HG03342 (cell line): Measurements from ENCODE around the gene AK4.
A peak's percentile ranks its signal among the peaks of the same experiment; 100 is the strongest.

Source experiments
- ATAC-seq: cut with Tn5 transposase; IDR thresholded peaks from one replicate; pipeline ENCODE4 v1.9.1; 2021; ENCODE audit warnings: mild to moderate bottlenecking, moderate library complexity; ENCODE audit not compliant: unreplicated experiment

The AK4 gene

GRCh38 chr1:65175171-65176055, 27.4 kb downstream of the AK4 start:
- no peak for ATAC-seq

- no peak for ATAC-seq
Observed at GRCh38 chr1:65176056-65176450, 28.1 kb downstream of the AK4 start.

DNA sequence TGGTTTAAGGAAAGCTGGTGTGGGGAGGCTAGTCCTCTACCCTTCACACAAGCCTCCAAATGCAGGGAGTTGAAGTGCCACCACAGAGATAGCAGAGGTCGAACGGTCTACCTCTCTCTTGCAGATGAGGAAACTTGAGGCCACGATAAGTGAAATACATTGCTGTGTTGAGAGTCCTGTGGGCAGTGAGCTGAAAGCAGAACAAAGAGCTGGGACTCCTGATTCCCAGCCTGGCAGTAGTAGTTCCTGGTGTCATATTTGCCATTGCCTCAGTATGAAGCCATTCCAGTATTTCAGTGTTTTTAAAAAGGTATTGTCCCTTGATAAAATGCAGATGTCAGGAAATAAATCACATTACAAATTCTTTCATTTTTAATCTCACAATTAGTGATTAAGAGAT, 28.6 kb downstream of the AK4 start:
- ATAC-seq, result no peak

- no peak for ATAC-seq
Observed at GRCh38 chr1:65177457-65177856, 29.5 kb downstream of the AK4 start.

- no peak for ATAC-seq
Observed at GRCh38 chr1:65178235-65178634, 30.2 kb downstream of the AK4 start.

DNA sequence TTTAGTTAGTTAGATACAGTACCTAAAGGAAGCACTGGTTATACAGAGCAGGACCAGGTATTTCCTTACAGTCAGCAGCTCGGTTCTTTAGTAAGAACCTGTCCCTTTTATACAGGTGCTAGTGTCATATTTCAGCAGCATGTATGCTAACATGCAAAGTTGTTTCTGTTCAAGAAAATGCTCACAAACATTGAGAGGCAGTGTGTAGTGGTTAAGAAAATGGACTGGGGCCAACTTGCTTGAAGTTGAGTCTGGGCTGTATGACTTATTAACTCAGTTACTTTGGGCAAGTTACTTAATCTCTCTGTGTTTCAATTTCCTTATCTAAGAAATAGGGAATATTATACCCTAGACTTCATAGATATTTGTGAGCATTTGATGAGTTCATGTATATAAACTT, 31.1 kb downstream of the AK4 start:
- ATAC-seq, result no peak

DNA sequence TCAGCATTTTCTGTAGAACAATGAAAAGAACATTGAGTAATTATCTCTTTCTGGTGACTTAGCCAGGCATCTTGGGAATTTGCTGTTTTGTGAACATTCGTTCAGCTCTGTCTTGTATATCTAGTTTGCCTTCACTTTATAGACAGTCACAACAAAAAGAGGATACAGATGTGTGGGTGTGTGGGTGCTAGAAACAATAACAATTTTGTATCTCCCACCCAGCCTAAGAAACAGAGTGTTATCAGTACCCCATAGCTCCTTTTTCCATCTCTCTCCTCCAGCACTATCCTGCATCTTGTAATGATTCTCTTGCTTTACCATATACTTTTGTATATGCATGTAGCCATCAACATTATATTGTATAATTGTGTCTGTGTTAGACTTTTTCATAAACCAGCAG, 33.0 kb downstream of the AK4 start:
- no peak for ATAC-seq

DNA sequence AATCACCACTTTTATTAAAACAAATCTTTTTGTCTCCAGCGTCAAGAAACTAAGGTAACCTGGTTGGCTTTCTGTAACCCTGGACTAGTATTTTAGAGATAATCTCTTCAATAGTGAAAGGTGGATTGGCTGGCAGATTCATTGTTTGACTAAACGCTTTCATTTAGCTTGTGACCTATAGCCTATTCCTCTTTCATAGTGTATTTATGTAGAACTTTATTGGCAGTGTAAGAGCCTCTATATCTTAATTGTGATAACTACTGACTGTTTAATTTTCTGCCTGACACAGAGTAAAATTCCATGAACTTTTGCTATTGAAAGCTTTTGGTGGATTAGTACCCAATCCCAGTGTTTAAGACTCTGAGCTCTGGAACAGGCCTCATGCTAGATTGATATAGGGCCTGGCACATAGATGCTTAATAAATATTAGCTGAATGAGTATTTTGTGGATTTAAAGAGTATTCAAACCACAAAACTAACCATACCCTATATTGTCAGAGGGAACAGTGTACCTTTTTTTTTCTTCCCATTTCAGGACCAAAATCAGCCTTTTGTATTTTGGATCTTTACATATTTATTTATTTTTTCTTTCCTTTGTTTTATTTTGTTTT, 34.8 kb downstream of the AK4 start:
- ATAC-seq, result no peak

DNA sequence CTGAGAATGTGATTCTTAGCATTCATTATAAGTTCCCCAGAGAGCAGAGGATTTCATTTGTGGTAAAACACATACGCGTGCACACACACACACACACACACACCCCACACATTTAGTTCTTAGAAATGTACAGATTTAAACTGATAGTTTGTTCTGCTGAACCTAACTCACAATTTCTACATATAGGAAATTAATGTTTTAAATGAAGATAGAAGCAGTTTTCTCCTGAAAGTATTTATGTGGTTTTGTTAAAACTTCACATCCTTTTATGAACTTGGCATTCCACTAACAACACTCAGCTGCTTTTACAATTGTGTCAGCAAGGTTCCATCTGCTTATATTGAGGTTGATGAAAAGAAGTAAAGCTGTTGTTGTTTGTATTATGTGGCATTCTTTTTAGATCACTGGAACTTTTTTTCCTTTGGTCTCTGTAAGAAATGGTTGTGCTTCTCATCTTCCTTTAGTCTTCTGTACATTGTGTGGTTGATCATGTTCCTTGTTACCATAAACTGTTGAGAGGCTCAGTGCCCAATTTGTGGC, 41.6 kb downstream of the AK4 start:
- no peak for ATAC-seq

DNA sequence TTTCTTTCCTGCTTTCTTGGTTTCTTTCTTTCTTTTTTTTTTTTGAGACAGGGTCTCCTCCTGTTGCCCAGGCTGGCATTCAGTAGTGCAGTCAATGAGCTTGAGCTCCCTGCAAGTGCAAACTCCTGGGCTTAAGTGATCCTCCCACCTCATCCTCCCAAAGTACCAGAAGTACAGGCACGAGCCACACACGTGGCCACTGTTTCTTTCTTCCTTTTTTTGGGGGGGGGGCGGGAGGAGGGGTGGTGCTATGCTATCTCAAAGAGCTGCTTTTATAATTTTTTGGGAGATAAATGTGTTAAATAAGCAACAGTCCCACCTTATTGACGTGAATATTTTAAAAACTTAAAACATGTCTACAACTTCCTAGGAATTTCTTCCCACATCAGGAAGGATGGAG, 42.2 kb downstream of the AK4 start:
- ATAC-seq, result no peak

DNA sequence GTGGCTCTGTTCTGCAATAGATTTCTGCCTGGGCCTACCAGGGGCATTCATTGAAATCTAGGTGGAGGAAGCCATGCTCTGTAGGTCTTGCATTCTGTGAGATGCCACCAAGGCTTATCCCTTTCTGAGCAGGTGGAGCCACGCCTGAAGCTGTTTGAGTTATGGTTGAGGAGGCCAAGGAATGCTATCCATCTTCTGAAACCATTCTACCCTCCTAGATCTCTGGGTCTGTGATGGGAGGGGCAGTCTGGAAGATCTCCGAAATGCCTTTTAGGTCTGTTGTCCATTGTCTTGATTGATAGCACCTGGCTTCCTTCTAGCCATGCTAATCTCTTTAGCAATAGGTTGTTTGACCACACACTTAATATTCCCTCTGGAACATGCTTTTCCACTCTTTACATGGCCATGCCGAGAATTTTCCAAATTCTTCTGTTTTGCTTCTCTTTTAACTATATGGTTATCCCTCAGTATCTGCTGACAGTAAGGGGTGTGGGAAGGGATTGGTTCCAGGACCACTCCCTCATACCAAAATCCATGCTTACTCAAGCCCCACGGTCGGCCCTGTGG, 45.2 kb downstream of the AK4 start:
- no peak for ATAC-seq

DNA sequence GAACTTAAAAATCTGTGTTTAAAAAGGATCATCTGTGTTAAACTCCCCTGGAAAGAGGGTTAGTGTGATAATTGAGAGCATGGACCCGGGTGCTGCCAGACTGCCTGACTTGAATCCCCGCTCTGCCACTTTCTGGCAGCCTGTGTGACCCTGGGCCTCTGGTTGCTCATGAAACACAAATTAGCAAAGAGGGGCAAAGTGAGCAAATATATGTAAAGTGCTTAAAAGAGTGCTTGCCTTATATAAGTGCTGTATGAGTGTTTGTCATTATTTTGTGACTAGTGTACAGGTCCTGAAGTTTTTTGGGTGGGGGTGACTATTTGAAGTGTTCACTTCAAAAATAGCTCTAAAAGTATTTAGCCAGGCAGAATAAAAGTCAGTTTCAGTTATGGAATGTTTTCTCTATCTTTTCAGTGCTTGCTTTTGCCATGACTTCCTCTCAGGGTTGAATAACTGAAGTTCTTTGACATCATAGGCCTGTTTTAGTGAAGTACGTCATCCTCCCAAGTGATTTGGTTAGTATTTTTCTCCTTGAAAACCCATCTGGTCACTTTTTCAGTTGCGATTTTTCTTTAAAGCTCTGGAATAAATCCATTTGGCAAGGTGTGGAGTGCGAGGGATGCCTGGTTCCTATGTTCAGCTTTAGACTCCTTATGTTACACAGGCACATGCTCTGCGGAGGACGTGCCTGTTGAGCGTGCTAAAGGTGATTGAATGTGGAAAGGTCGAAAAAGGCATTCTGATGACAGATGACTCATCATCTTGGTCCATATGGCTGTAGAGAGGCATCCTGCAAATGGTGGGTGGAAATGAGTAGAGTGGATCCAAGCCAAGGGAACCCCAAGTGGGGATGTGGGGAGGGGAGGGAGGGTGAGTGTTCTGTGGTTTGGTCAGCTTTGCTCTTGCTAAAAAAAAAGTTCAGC, 47.8 kb downstream of the AK4 start:
- ATAC-seq, result no peak

- no peak for ATAC-seq
Observed at GRCh38 chr1:65196926-65197325, 48.9 kb downstream of the AK4 start.

- ATAC-seq, result no peak
Observed at GRCh38 chr1:65197636-65198035, 49.6 kb downstream of the AK4 start.

DNA sequence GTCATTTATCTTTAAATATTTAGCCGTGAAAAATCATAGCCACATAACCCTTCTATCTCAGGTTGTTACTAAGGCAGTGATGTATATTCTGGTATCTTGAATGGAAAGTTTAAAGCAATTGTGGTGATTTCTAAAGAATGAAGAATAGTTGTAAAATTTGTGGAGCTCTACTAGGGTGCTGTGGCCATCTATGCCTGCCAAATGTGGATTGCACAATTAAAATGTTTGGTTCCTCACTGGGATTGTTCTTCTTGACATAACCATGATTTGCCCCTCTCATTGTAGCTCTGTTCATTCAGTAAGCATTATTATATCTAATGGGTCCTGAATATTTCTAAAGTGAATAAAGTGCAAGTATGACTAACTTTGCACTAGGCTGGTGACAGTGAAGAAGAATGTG, 50.1 kb downstream of the AK4 start:
- ATAC-seq, result no peak

- ATAC-seq, result no peak
Observed at GRCh38 chr1:65200411-65200810, 52.4 kb downstream of the AK4 start.

GRCh38 chr1:65206836-65207235, 58.8 kb downstream of the AK4 start:
- ATAC-seq, result no peak

DNA sequence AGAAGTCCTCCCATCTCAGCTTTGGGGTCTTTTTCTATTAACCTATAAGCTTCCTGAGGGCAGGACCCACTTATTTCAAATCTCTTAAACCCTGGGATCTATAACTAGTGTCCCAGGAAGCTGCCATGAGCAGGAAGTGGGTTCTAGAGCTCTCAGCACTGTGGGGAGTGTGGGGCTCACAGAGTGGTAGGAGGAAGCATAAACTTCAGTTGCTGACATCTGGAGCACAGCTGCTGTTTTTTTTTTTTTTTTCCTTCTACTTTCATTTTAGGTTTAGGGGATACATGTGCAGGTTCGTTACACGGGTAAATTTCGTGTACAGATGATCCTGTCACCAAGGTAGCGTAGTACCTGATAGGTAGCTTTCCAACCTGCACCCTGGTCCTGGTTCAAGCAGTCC, 59.3 kb downstream of the AK4 start:
- ATAC-seq, result peak; percentile 73

GRCh38 chr1:65208563-65208973, 60.6 kb downstream of the AK4 start:
- ATAC-seq, result no peak

DNA sequence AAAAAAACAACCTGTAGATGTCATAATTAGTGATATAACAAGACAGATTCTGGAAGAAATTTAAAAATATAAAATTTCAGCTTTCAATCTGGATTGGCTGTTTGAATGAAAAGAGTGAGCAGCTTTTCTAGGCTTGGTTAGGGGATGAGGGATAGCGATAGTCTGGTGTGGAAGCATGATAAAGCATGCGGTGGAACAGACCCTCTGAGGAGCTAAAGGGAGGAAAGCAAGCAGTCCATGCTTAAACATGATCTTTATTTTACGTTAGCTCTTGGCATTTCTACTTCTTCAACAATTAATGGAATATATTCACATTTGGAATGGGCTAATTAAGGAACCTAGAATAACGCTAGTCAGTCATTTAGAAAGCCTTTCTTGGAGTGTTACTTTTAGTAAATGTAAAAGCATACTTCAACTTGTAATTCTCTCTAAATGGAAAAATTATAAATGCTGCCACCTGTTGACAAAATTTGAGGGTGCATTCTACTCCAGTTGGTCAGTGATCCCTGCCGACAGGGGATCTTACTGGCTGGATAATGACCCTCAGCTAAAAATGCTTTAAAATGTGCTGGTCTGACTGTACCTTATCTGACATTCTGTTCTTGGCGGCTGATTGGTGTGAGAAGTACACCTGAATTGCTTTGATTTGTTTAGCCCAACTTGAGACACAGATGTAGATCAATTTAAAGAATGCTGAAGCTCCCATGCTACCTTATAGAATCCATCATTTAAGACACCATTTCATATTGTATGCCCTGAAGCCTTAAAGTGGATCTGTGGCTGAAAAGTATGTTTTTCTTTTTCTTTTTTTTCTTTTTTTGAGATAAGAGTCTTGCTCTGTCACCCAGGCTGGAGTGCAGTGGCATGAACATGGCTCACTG, 61.2 kb downstream of the AK4 start:
- ATAC-seq, result peak; percentile 45
